HCT116 (cell line): ENCODE measurements around the gene HIVEP2. TPM values are rescaled to one million over a fixed set of nuclear protein-coding genes. Genes with fewer than 3 reads are reported as not detected.

Experiments
- ATAC-seq: fragments of 200-7000 bp; cut with Tn5 transposase; 2 replicates; pipeline ENCODE4 v1.9.1; 2020; ENCODE audit warnings: mild to moderate bottlenecking, moderate library complexity
- BruUV-seq: library from RNA; stranded (reverse); fragments of 400-500 nt; replicated peaks from 2 replicates; lab custom pipeline; 2021; lab: Mats Ljungman, UMichigan
- CTCF ChIA-PET: fragments of 300-600 bp; sonication (Branson Sonifier 250); formaldehyde crosslinking; loops from one replicate; lab custom pipeline; 2021; ENCODE audit warnings: antibody characterized with exemption; lab: Charles Lee
- POLR2A ChIA-PET: fragments of 300-600, 350-600 bp; sonication (Branson Sonifier 250); formaldehyde crosslinking; loops from one replicate; lab custom pipeline; 2021; ENCODE audit warnings: antibody characterized with exemption; lab: Charles Lee
- RAD21 ChIA-PET, 2 experiments: fragments of 300-600 bp; sonication (Branson Sonifier 250); formaldehyde crosslinking; loops; one replicate each; lab custom pipeline; 2023; ENCODE audit warnings: low total read pairs in 2 of 2; ENCODE audit not compliant: uncharacterized antibody in 2 of 2, unreplicated experiment in 2 of 2, low non-redundant PET in 1 of 2; lab: Charles Lee
- DNase-seq: peaks from one replicate; pipeline ENCODE4 v3.0.0-alpha.2; 2010; ENCODE audit warnings: low read depth, low spot score
- H2AFZ ChIP-seq: fragments of 200-600 bp; shearing (Covaris generic), sonication (generic); 2 replicates; pipeline ENCODE4 v1.6.1; 2017; ENCODE audit warnings: low read depth, mixed run types, mixed read lengths, antibody characterized with exemption, low read length; ENCODE audit not compliant: poor library complexity, severe bottlenecking
- H3K27ac ChIP-seq: 2 replicates; pipeline ENCODE4 v1.5.1; 2012; ENCODE audit warnings: low read depth, low read length
- H3K27me3 ChIP-seq: fragments of 200-600 bp; sonication (generic); 2 replicates; pipeline ENCODE4 v1.6.1; 2016; ENCODE audit warnings: mixed run types, low read length, mixed read lengths; ENCODE audit not compliant: insufficient read depth
- H3K36me3 ChIP-seq, 2 experiments: fragments of 200-500 bp in 1 of 2; fragments of 200-600 bp in 1 of 2; sonication (Bioruptor generic) in 1 of 2; sonication (generic) in 1 of 2; 2 replicates each; pipeline versions ENCODE4 v1.5.1 to v1.6.1; 2014 to 2016; ENCODE audit warnings: low read length in 2 of 2, inconsistent platforms in 1 of 2, mixed read lengths in 1 of 2, mixed run types in 1 of 2; ENCODE audit not compliant: insufficient read depth in 2 of 2, control insufficient read depth in 1 of 2
- H3K4me1 ChIP-seq, 2 experiments: fragments of 200-600 bp in 1 of 2; sonication (generic) in 1 of 2; 2 replicates each; pipeline versions ENCODE4 v1.5.1 to v1.6.1; 2012 to 2017; ENCODE audit warnings: low read length in 2 of 2, inconsistent platforms in 1 of 2, mild to moderate bottlenecking in 1 of 2, mixed read lengths in 1 of 2, mixed run types in 1 of 2, moderate library complexity in 1 of 2; ENCODE audit not compliant: insufficient read depth in 2 of 2, control insufficient read depth in 1 of 2
- H3K4me2 ChIP-seq: fragments of 200-600 bp; sonication (generic); 2 replicates; pipeline ENCODE4 v1.6.1; 2017; ENCODE audit warnings: mixed run types, low read length, mixed read lengths
- H3K4me3 ChIP-seq, 2 experiments: fragments of 200-600 bp in 1 of 2; sonication (generic) in 1 of 2; replicated peaks in 1 of 2; 2 replicates each; pipeline ENCODE4 v1.5.1; 2011 to 2016; ENCODE audit warnings: low read length in 2 of 2, control low read depth in 1 of 2, low read depth in 1 of 2, mild to moderate bottlenecking in 1 of 2, mixed read lengths in 1 of 2, mixed run types in 1 of 2
- H3K79me2 ChIP-seq: fragments of 200-600 bp; sonication (generic); 2 replicates; pipeline ENCODE4 v1.6.1; 2017; ENCODE audit warnings: mild to moderate bottlenecking, mixed run types, low read length, moderate library complexity, mixed read lengths; ENCODE audit not compliant: insufficient read depth
- H3K9ac ChIP-seq: fragments of 200-600 bp; sonication (generic); 2 replicates; pipeline ENCODE4 v1.6.1; 2016; ENCODE audit warnings: low read length, mixed read lengths
- H3K9me2 ChIP-seq: fragments of 200-600 bp; sonication (generic), shearing (Covaris generic); 2 replicates; pipeline ENCODE4 v1.6.1; 2017; ENCODE audit warnings: mixed run types, mild to moderate bottlenecking, moderate library complexity; ENCODE audit not compliant: insufficient read depth
- H3K9me3 ChIP-seq, 2 experiments: fragments of 200-500 bp in 1 of 2; fragments of 200-600 bp in 1 of 2; sonication (Bioruptor generic) in 1 of 2; sonication (generic) in 1 of 2; 2 replicates each; pipeline ENCODE4 v1.6.1; 2014 to 2017; ENCODE audit warnings: low read length in 2 of 2, mixed read lengths in 2 of 2, inconsistent platforms in 1 of 2, low read depth in 1 of 2, mild to moderate bottlenecking in 1 of 2, mixed run types in 1 of 2, moderate library complexity in 1 of 2; ENCODE audit not compliant: control insufficient read depth in 1 of 2, insufficient read depth in 1 of 2
- H4K20me1 ChIP-seq: fragments of 200-600 bp; sonication (generic), shearing (Covaris generic); 2 replicates; pipeline ENCODE4 v1.6.1; 2017; ENCODE audit warnings: mixed run types, mild to moderate bottlenecking, moderate library complexity; ENCODE audit not compliant: insufficient read depth
- CBX3 ChIP-seq: IDR thresholded peaks from 2 replicates; pipeline ENCODE4 v1.6.1; 2012; ENCODE audit warnings: low read depth
- CEBPB ChIP-seq: IDR thresholded peaks from 2 replicates; pipeline ENCODE4 v1.6.1; 2012; ENCODE audit warnings: low read depth
- EGR1 ChIP-seq: IDR thresholded peaks from 2 replicates; pipeline ENCODE4 v1.6.1; 2012; ENCODE audit warnings: low read depth
- ELF1 ChIP-seq: IDR thresholded peaks from 2 replicates; pipeline ENCODE4 v1.6.1; 2012; ENCODE audit warnings: low read depth, borderline replicate concordance
- EZH2 ChIP-seq: fragments of 200-600 bp; sonication (generic); IDR thresholded peaks from 2 replicates; pipeline ENCODE4 v1.6.1; 2017; ENCODE audit warnings: antibody characterized with exemption, mixed run types
- EZH2phosphoT487 ChIP-seq: fragments of 200-600 bp; IDR thresholded peaks from 2 replicates; pipeline ENCODE4 v1.6.1; 2018; ENCODE audit warnings: antibody characterized with exemption, borderline replicate concordance
- FOSL1 ChIP-seq: IDR thresholded peaks from 2 replicates; pipeline ENCODE4 v1.6.1; 2012; ENCODE audit warnings: low read depth
- JUND ChIP-seq: IDR thresholded peaks from 2 replicates; pipeline ENCODE4 v1.6.1; 2012
- POLR2A ChIP-seq: IDR thresholded peaks from 2 replicates; pipeline ENCODE4 v1.7.0; 2011; ENCODE audit warnings: borderline replicate concordance; ENCODE audit not compliant: insufficient read depth, insufficient read length; ENCODE audit errors: extremely low read depth
- POLR2AphosphoS5 ChIP-seq: IDR thresholded peaks from 2 replicates; pipeline ENCODE4 v1.6.1; 2011; ENCODE audit warnings: mild to moderate bottlenecking, low read depth, low read length, moderate library complexity
- SP1 ChIP-seq: IDR thresholded peaks from 2 replicates; pipeline ENCODE4 v1.6.1; 2012; ENCODE audit warnings: low read depth
- SRF ChIP-seq: IDR thresholded peaks from 2 replicates; pipeline ENCODE4 v1.6.1; 2012; ENCODE audit warnings: low read depth
- TCF7L2 ChIP-seq: IDR thresholded peaks from 2 replicates; pipeline ENCODE4 v1.7.0; 2011; ENCODE audit warnings: borderline replicate concordance, inconsistent platforms; ENCODE audit not compliant: insufficient read depth, insufficient read length; ENCODE audit errors: extremely low read depth
- ZFX ChIP-seq: fragments of 450-650 bp; IDR thresholded peaks from 2 replicates; pipeline ENCODE4 v1.6.1; 2017
- ZNF274 ChIP-seq: fragments of 200-500 bp; sonication (Bioruptor generic); IDR thresholded peaks from 2 replicates; pipeline ENCODE4 v1.6.1; 2014; ENCODE audit warnings: mild to moderate bottlenecking, low read depth, low read length, inconsistent platforms
- intact Hi-C: fragments of 100-400 bp; cut with micrococcal nuclease; formaldehyde crosslinking; loops from 2 replicates; pipeline ENCODE4 v1.10.0; 2022
- total RNA-seq: library from RNA; stranded (reverse); gene quantifications from one replicate; pipeline ENCODE4 v1.2.1, GENCODE V29; 2021; ENCODE audit not compliant: unreplicated experiment
- TF ChIP-seq, protein P1 (sequence below), 3 experiments: fragments of 200-600 bp in 1 of 3; sonication (generic) in 1 of 3; IDR thresholded peaks in 2 of 3; conservative IDR thresholded peaks in 1 of 3; 2 replicates each; pipeline ENCODE4 v1.5.1; 2012 to 2017; ENCODE audit warnings: low read depth in 2 of 3, low read length in 2 of 3, antibody characterized with exemption in 1 of 3, borderline replicate concordance in 1 of 3, control low read depth in 1 of 3, mild to moderate bottlenecking in 1 of 3, mixed read lengths in 1 of 3, mixed run types in 1 of 3, moderate library complexity in 1 of 3; ENCODE audit not compliant: insufficient read depth in 1 of 3
- TF ChIP-seq, protein P2 (sequence below): IDR thresholded peaks from 2 replicates; pipeline ENCODE4 v1.6.1; 2011; ENCODE audit warnings: mild to moderate bottlenecking, low read length, moderate library complexity; ENCODE audit not compliant: insufficient replicate concordance; ENCODE audit errors: extremely low read depth
- TF ChIP-seq, protein P3 (sequence below): IDR thresholded peaks from 2 replicates; pipeline ENCODE4 v1.6.1; 2012
- TF ChIP-seq, protein P4 (sequence below): IDR thresholded peaks from 2 replicates; pipeline ENCODE4 v1.6.1; 2012
- TF ChIP-seq, protein P5 (sequence below): IDR thresholded peaks from 2 replicates; pipeline ENCODE4 v1.6.1; 2012; ENCODE audit warnings: low read depth

HIVEP2 gene
- total RNA-seq, 1 experiment from 2014 or later: 8.1 TPM

DNA sequence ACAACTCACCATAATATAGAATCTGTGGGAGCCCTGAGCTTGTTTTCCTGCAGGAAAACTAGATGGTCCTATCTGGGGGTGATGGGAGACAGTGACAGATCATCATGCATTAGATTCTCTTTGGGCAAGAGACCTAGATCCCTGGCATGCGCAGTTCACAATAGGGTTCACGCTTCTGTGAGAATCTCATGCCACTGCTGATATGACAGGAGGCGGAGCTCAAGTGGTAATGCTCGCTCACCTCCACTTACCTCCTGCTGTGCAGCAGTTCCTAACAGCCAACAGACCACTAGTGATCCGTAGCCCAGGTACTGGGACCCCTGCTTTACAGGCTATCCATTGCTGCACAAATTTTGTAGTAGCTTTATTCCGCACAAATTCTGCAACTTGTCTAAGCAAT is 84.5 kb downstream of the HIVEP2 start:
- no peaks in the 10 kb centered on the region for H3K4me1 ChIP-seq
- H3K27me3 ChIP-seq: no peaks in the 10 kb centered on the region
- TF ChIP-seq JUND: no peak
- no peak for TF ChIP-seq POLR2AphosphoS5
- TF ChIP-seq SP1: no peak
- TF ChIP-seq TCF7L2: no peak
- no peak for TF ChIP-seq CEBPB
- no peak for TF ChIP-seq FOSL1
- TF ChIP-seq CBX3: no peak
- no peak for TF ChIP-seq ZFX
- TF ChIP-seq ZNF274: no peak
- no peak for TF ChIP-seq SRF
- no peak for TF ChIP-seq ELF1
- TF ChIP-seq, protein P1, sequence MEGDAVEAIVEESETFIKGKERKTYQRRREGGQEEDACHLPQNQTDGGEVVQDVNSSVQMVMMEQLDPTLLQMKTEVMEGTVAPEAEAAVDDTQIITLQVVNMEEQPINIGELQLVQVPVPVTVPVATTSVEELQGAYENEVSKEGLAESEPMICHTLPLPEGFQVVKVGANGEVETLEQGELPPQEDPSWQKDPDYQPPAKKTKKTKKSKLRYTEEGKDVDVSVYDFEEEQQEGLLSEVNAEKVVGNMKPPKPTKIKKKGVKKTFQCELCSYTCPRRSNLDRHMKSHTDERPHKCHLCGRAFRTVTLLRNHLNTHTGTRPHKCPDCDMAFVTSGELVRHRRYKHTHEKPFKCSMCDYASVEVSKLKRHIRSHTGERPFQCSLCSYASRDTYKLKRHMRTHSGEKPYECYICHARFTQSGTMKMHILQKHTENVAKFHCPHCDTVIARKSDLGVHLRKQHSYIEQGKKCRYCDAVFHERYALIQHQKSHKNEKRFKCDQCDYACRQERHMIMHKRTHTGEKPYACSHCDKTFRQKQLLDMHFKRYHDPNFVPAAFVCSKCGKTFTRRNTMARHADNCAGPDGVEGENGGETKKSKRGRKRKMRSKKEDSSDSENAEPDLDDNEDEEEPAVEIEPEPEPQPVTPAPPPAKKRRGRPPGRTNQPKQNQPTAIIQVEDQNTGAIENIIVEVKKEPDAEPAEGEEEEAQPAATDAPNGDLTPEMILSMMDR (IDR thresholded peaks at IDR 0.05 in 2 of 3, conservative IDR thresholded peaks at IDR 0.05 in 1 of 3; ENCODE audit: borderline replicate concordance in 1 of 3, insufficient read depth in 1 of 3, low read depth in 2 of 3, low read length in 2 of 3): no peak
- TF ChIP-seq EGR1: no peak
- TF ChIP-seq POLR2A: no peak
- TF ChIP-seq EZH2phosphoT487: no peak
- TF ChIP-seq, protein P2, sequence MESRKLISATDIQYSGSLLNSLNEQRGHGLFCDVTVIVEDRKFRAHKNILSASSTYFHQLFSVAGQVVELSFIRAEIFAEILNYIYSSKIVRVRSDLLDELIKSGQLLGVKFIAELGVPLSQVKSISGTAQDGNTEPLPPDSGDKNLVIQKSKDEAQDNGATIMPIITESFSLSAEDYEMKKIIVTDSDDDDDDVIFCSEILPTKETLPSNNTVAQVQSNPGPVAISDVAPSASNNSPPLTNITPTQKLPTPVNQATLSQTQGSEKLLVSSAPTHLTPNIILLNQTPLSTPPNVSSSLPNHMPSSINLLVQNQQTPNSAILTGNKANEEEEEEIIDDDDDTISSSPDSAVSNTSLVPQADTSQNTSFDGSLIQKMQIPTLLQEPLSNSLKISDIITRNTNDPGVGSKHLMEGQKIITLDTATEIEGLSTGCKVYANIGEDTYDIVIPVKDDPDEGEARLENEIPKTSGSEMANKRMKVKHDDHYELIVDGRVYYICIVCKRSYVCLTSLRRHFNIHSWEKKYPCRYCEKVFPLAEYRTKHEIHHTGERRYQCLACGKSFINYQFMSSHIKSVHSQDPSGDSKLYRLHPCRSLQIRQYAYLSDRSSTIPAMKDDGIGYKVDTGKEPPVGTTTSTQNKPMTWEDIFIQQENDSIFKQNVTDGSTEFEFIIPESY: no peak
- TF ChIP-seq, protein P3, sequence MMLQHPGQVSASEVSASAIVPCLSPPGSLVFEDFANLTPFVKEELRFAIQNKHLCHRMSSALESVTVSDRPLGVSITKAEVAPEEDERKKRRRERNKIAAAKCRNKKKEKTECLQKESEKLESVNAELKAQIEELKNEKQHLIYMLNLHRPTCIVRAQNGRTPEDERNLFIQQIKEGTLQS: no peak
- TF ChIP-seq EZH2: no peak
- TF ChIP-seq, protein P4, sequence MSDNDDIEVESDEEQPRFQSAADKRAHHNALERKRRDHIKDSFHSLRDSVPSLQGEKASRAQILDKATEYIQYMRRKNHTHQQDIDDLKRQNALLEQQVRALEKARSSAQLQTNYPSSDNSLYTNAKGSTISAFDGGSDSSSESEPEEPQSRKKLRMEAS: no peak
- TF ChIP-seq, protein P5, sequence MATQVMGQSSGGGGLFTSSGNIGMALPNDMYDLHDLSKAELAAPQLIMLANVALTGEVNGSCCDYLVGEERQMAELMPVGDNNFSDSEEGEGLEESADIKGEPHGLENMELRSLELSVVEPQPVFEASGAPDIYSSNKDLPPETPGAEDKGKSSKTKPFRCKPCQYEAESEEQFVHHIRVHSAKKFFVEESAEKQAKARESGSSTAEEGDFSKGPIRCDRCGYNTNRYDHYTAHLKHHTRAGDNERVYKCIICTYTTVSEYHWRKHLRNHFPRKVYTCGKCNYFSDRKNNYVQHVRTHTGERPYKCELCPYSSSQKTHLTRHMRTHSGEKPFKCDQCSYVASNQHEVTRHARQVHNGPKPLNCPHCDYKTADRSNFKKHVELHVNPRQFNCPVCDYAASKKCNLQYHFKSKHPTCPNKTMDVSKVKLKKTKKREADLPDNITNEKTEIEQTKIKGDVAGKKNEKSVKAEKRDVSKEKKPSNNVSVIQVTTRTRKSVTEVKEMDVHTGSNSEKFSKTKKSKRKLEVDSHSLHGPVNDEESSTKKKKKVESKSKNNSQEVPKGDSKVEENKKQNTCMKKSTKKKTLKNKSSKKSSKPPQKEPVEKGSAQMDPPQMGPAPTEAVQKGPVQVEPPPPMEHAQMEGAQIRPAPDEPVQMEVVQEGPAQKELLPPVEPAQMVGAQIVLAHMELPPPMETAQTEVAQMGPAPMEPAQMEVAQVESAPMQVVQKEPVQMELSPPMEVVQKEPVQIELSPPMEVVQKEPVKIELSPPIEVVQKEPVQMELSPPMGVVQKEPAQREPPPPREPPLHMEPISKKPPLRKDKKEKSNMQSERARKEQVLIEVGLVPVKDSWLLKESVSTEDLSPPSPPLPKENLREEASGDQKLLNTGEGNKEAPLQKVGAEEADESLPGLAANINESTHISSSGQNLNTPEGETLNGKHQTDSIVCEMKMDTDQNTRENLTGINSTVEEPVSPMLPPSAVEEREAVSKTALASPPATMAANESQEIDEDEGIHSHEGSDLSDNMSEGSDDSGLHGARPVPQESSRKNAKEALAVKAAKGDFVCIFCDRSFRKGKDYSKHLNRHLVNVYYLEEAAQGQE: no peak
- H2AFZ ChIP-seq: no peak overlapping the region
- POLR2A ChIA-PET: no interaction called here
- intact Hi-C loops: no loop called here
- ATAC-seq (no peak), DNase-seq (no peak)
- RAD21 ChIA-PET: no interaction called here
- no peak overlapping the region for H3K9ac ChIP-seq
- no peak overlapping the region for H3K4me2 ChIP-seq
- H4K20me1 ChIP-seq: no peaks in the 10 kb centered on the region
- BruUV-seq: no TSS peak
- H3K36me3 ChIP-seq: no peaks in the 10 kb centered on the region
- no peaks in the 10 kb centered on the region for H3K9me3 ChIP-seq
- no peak overlapping the region for H3K27ac ChIP-seq
- H3K79me2 ChIP-seq: no peaks in the 10 kb centered on the region
- CTCF ChIA-PET: no interaction called here
- no peak overlapping the region for H3K4me3 ChIP-seq
- no peaks in the 10 kb centered on the region for H3K9me2 ChIP-seq
